SK-N-SH (cell line): ENCODE measurements around the gene CTSE. TPM values are rescaled to one million over a fixed set of nuclear protein-coding genes. Genes with fewer than 3 reads are reported as not detected.

Experiments
- CTCF ChIA-PET: fragments of 300-600, 350-600 bp; formaldehyde crosslinking; extraction: SDS; loops from one replicate; lab custom pipeline; 2021; lab: Yijun Ruan, JAX
- POLR2A ChIA-PET: fragments of 350-600 bp; sonication (Branson Sonifier 250); formaldehyde crosslinking; extraction: SDS; loops from one replicate; lab custom pipeline; 2020; ENCODE audit warnings: antibody characterized with exemption, inconsistent platforms; lab: Yijun Ruan, JAX
- DNase-seq: peaks from one replicate; pipeline ENCODE4 v3.0.0; 2012
- H2AFZ ChIP-seq: fragments of 200-600 bp; sonication (generic); 2 replicates; pipeline ENCODE4 v1.8.1; 2016; ENCODE audit warnings: antibody characterized with exemption, mild to moderate bottlenecking, low read depth
- H3F3A ChIP-seq: fragments of 200-600 bp; sonication (generic); replicated peaks from 2 replicates; pipeline ENCODE3; 2016; ENCODE audit warnings: antibody characterized with exemption, mild to moderate bottlenecking; ENCODE audit not compliant: insufficient read depth
- H3K27ac ChIP-seq, 2 experiments: fragments of 200-500 bp in 1 of 2; fragments of 200-600 bp in 1 of 2; sonication (Bioruptor generic) in 1 of 2; sonication (generic), shearing (Covaris generic) in 1 of 2; 2 replicates each; pipeline versions ENCODE4 v1.5.1 to v1.6.1; 2014 to 2016; ENCODE audit warnings: low read depth in 2 of 2, inconsistent platforms in 1 of 2, low read length in 1 of 2, mild to moderate bottlenecking in 1 of 2, mixed read lengths in 1 of 2
- H3K27me3 ChIP-seq: fragments of 200-600 bp; sonication (generic), shearing (Covaris generic); 2 replicates; pipeline ENCODE4 v1.6.1; 2016; ENCODE audit warnings: mixed run types; ENCODE audit not compliant: insufficient read depth
- H3K36me3 ChIP-seq, 2 experiments: fragments of 200-500 bp in 1 of 2; fragments of 200-600 bp in 1 of 2; sonication (Bioruptor generic) in 1 of 2; sonication (generic) in 1 of 2; replicated peaks in 1 of 2; 2 replicates each; pipeline versions ENCODE3 to v1.5.1; 2014 to 2016; ENCODE audit warnings: low read length in 1 of 2, mild to moderate bottlenecking in 1 of 2; ENCODE audit not compliant: insufficient read depth in 2 of 2, control insufficient read depth in 1 of 2
- H3K4me1 ChIP-seq, 2 experiments: fragments of 200-500 bp in 1 of 2; fragments of 200-600 bp in 1 of 2; sonication (Bioruptor generic) in 1 of 2; sonication (generic), shearing (Covaris generic) in 1 of 2; 2 replicates each; pipeline versions ENCODE4 v1.5.1 to v1.6.1; 2014 to 2016; ENCODE audit warnings: low read depth in 1 of 2, low read length in 1 of 2, mixed run types in 1 of 2; ENCODE audit not compliant: insufficient read depth in 2 of 2, control insufficient read depth in 1 of 2
- H3K4me2 ChIP-seq: fragments of 200-600 bp; sonication (generic), shearing (Covaris generic); 2 replicates; pipeline ENCODE4 v1.6.1; 2017; ENCODE audit warnings: mixed run types
- H3K4me3 ChIP-seq, 2 experiments: fragments of 200-500 bp in 1 of 2; fragments of 200-600 bp in 1 of 2; sonication (Bioruptor generic) in 1 of 2; sonication (generic), shearing (Covaris generic) in 1 of 2; 2 replicates each; pipeline versions ENCODE4 v1.5.1 to v1.8.1; 2014 to 2016; ENCODE audit warnings: low read depth in 2 of 2, inconsistent platforms in 1 of 2, low read length in 1 of 2, mild to moderate bottlenecking in 1 of 2, mixed read lengths in 1 of 2, moderate library complexity in 1 of 2
- H3K79me2 ChIP-seq: fragments of 200-600 bp; sonication (generic); 2 replicates; pipeline ENCODE4 v1.8.1; 2017; ENCODE audit warnings: mild to moderate bottlenecking; ENCODE audit not compliant: insufficient read depth
- H3K9ac ChIP-seq: fragments of 200-600 bp; sonication (generic); 2 replicates; pipeline ENCODE4 v1.6.1; 2017; ENCODE audit warnings: mixed run types
- H3K9me2 ChIP-seq: fragments of 200-600 bp; sonication (generic); 2 replicates; pipeline ENCODE4 v1.6.1; 2017; ENCODE audit warnings: mixed run types
- H3K9me3 ChIP-seq: fragments of 200-600 bp; sonication (generic); 2 replicates; pipeline ENCODE4 v1.6.1; 2017; ENCODE audit warnings: mixed run types, mild to moderate bottlenecking, moderate library complexity
- H4K20me1 ChIP-seq: fragments of 200-600 bp; sonication (generic); 2 replicates; pipeline ENCODE4 v1.6.1; 2017; ENCODE audit warnings: mild to moderate bottlenecking, mixed run types; ENCODE audit not compliant: insufficient read depth
- TCF12 ChIP-seq: IDR thresholded peaks from 2 replicates; pipeline ENCODE4 v1.4.0; 2012
- WGBS: methylation state at CpG from one replicate; pipeline ENCODE4 v1.1.6; 2017; ENCODE audit warnings: low lambda C conversion rate; 5-methylcytosine and 5-hydroxymethylcytosine counted together
- polyA plus RNA-seq, 3 experiments: library from polyadenylated mRNA; depleted of rRNA; stranded (reverse); fragments of >200 nt; gene quantifications; 2 replicates each; pipeline ENCODE4 v1.2.3, GENCODE V29; 2012
- TF ChIP-seq, protein P1 (sequence below): fragments of 150-350 bp; IDR thresholded peaks from 2 replicates; pipeline ENCODE4 v1.6.1; 2016; ENCODE audit warnings: mild to moderate bottlenecking, low read depth, low read length

CTSE gene
- polyA plus RNA-seq, 1 of the 3 experiments (the other 2 are of a cell fraction) = not detected

DNA sequence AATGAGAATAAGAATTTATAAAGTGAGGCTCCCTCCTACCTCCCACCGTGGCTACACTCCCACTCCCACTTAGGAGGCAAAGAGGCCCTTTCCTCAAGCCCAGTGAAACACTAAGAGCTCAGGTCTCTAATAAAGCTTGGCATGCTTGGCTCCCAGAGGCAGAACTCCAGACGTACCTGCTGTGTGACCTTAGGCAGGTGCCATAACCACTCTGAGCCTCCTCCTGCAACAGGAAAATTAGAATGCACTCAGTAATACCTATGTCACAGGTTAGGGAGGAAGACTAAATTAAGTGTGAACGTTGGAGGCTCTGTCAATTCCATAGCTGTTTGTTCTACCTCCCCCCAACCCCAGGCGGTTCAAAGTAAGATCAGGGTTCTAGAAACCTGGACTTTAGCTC lies 63.9 kb downstream of the CTSE start:
- CTCF ChIA-PET = interaction anchor here (0.6 to 22.3 kb wide), 4 partner anchors 12 to 41 kb away, joined by 3 to 197 read pairs (median 4); no protein-coding TSS in a partner anchor
- H3K36me3 ChIP-seq = no peaks in the 10 kb centered on the region
- H4K20me1 ChIP-seq = no peaks in the 10 kb centered on the region
- H3K4me1 ChIP-seq = peaks cover 0 to 3% of the 10 kb centered on the region in 2 experiments; a peak in 1 of 4 replicates
- POLR2A ChIA-PET = no interaction called here
- no peaks in the 10 kb centered on the region for H3K9me3 ChIP-seq
- no peak overlapping the region for H3K4me3 ChIP-seq
- no peaks in the 10 kb centered on the region for H3K9me2 ChIP-seq
- peaks cover 46% of the 10 kb centered on the region; the same call in 1 of the 2 replicates for H3K27me3 ChIP-seq
- no peak overlapping the region for H3K9ac ChIP-seq
- no peaks in the 10 kb centered on the region for H3K79me2 ChIP-seq
- no peak for TF ChIP-seq TCF12
- TF ChIP-seq, protein P1, sequence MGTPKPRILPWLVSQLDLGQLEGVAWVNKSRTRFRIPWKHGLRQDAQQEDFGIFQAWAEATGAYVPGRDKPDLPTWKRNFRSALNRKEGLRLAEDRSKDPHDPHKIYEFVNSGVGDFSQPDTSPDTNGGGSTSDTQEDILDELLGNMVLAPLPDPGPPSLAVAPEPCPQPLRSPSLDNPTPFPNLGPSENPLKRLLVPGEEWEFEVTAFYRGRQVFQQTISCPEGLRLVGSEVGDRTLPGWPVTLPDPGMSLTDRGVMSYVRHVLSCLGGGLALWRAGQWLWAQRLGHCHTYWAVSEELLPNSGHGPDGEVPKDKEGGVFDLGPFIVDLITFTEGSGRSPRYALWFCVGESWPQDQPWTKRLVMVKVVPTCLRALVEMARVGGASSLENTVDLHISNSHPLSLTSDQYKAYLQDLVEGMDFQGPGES = no peak
- no peak for DNase-seq
- H3K27ac ChIP-seq = no peak overlapping the region
- no peaks in the 10 kb centered on the region for H3F3A ChIP-seq
- WGBS = 47% methylated on average over 2 of the region's 4 CpGs
- no peak overlapping the region for H2AFZ ChIP-seq
- H3K4me2 ChIP-seq = no peak overlapping the region

Other genes starting within 250 kb of the CTSE start
- 9.2 and 9.8 TPM in 2 replicates for gene RAB29, start 248.4 kb downstream of the CTSE start, polyA plus RNA-seq (2012; rRNA removed)
- gene SLC41A1, start 210.7 kb downstream of the CTSE start, polyA plus RNA-seq (2012; rRNA removed) = 18.3 and 25.1 TPM in 2 replicates
- not detected in 2 replicates for gene PM20D1, start 173.8 kb downstream of the CTSE start, polyA plus RNA-seq (2012; rRNA removed)
- not detected in 2 replicates for gene SLC26A9, start 80.4 kb downstream of the CTSE start, polyA plus RNA-seq (2012; rRNA removed)
- 0.15 and 0.24 TPM in 2 replicates for gene RAB7B, start 20.5 kb downstream of the CTSE start, polyA plus RNA-seq (2012; rRNA removed)
- gene RHEX, start 29.3 kb upstream of the CTSE start, polyA plus RNA-seq (2012; rRNA removed) = not detected in 2 replicates
- gene AVPR1B, start 93.5 kb upstream of the CTSE start, polyA plus RNA-seq (2012; rRNA removed) = not detected in 2 replicates
- 8.1 and 8.8 TPM in 2 replicates for gene FAM72A, start 178.9 kb upstream of the CTSE start, polyA plus RNA-seq (2012; rRNA removed)
- 18.2 and 19.3 TPM in 2 replicates for gene SRGAP2, start 179.6 kb upstream of the CTSE start, polyA plus RNA-seq (2012; rRNA removed)